ENCODE measurements around the gene MTIF3.

The MTIF3 gene

GRCh38 chr13:27449081-27449603, 1.2 kb downstream of the MTIF3 start:
- Mint-ChIP-seq H3K4me3 (peak overlapping the region; percentile 82 to 91 (median 85)), H3K9me3 (no peaks in the 10 kb centered on the region), H3K36me3 (ENCODE audit: low read depth) (peaks cover 3% of the 10 kb centered on the region), H3K27ac (peak overlapping the region; percentile 91 to 97 (median 97)), H3K27me3 (ENCODE audit: low read depth) (peaks cover 20% of the 10 kb centered on the region), H3K4me1 (peaks cover 37% of the 10 kb centered on the region)
- TF ChIP-seq CTCF (IDR thresholded peaks at IDR 0.05; ENCODE audit: unreplicated experiment in 3 of 3) = no peak

- Mint-ChIP-seq H3K4me3 (peak overlapping the region; percentile 82 to 91 (median 85)), H3K4me1 (peaks cover 37% of the 10 kb centered on the region), H3K27me3 (ENCODE audit: low read depth) (peaks cover 11% of the 10 kb centered on the region), H3K9me3 (no peaks in the 10 kb centered on the region), H3K36me3 (ENCODE audit: low read depth) (peaks cover 3% of the 10 kb centered on the region), H3K27ac (peak overlapping the region in 2 of 3 experiments; percentile 29 to 60)
- no peak for TF ChIP-seq CTCF (IDR thresholded peaks at IDR 0.05; ENCODE audit: unreplicated experiment in 3 of 3)
Measured at GRCh38 chr13:27448308-27448707, 2.1 kb downstream of the MTIF3 start.

- H3K27ac Mint-ChIP-seq = peak overlapping the region; percentile 20 to 39 (median 32)
- H3K36me3 Mint-ChIP-seq (ENCODE audit: low read depth) = peaks cover 10% of the 10 kb centered on the region
- TF ChIP-seq CTCF (IDR thresholded peaks at IDR 0.05; ENCODE audit: unreplicated experiment in 3 of 3) = no peak
- peaks cover 37% of the 10 kb centered on the region for H3K4me1 Mint-ChIP-seq
- H3K27me3 Mint-ChIP-seq (ENCODE audit: low read depth) = peaks cover 9% of the 10 kb centered on the region
- H3K4me3 Mint-ChIP-seq = peak overlapping the region; percentile 4 to 70 (median 47)
- no peaks in the 10 kb centered on the region for H3K9me3 Mint-ChIP-seq
Measured at GRCh38 chr13:27446986-27447583, 3.3 kb downstream of the MTIF3 start.

GRCh38 chr13:27442797-27443196, 7.6 kb downstream of the MTIF3 start:
- no peaks in the 10 kb centered on the region for H3K27me3 Mint-ChIP-seq (ENCODE audit: low read depth)
- peaks cover 12% of the 10 kb centered on the region for H3K4me1 Mint-ChIP-seq
- peaks cover 41% of the 10 kb centered on the region for H3K36me3 Mint-ChIP-seq (ENCODE audit: low read depth)
- no peaks in the 10 kb centered on the region for H3K9me3 Mint-ChIP-seq
- TF ChIP-seq CTCF (IDR thresholded peaks at IDR 0.05; ENCODE audit: unreplicated experiment in 3 of 3) = no peak
- peak overlapping the region in 2 of 3 experiments; percentile 20 to 41 for H3K27ac Mint-ChIP-seq
- no peak overlapping the region for H3K4me3 Mint-ChIP-seq

GRCh38 chr13:27442071-27442647, 8.2 kb downstream of the MTIF3 start:
- no peak for TF ChIP-seq CTCF (IDR thresholded peaks at IDR 0.05; ENCODE audit: unreplicated experiment in 3 of 3)
- peak overlapping the region in 1 of 3 experiments; percentile 1 for H3K4me3 Mint-ChIP-seq
- H3K9me3 Mint-ChIP-seq = no peaks in the 10 kb centered on the region

More at GRCh38 chr13:27442071-27442647, 8.2 kb downstream of the MTIF3 start:
- peak overlapping the region in 2 of 3 experiments; percentile 20 to 41 for H3K27ac Mint-ChIP-seq
- no peaks in the 10 kb centered on the region for H3K27me3 Mint-ChIP-seq (ENCODE audit: low read depth)
- peaks cover 47% of the 10 kb centered on the region for H3K36me3 Mint-ChIP-seq (ENCODE audit: low read depth)
- peaks cover 6% of the 10 kb centered on the region for H3K4me1 Mint-ChIP-seq
